DOHH2 (cell line): Measurements from ENCODE around the gene SFRP2.

Experiments
- H3F3A ChIP-seq: fragments of 200-600 bp; sonication (generic), shearing (Covaris generic); 2 replicates; pipeline ENCODE4 v1.6.0; 2016; ENCODE audit warnings: antibody characterized with exemption, mild to moderate bottlenecking; ENCODE audit not compliant: control insufficient read depth, insufficient read depth
- H3K27ac ChIP-seq: fragments of 200-600 bp; sonication (generic); 2 replicates; pipeline ENCODE4 v1.5.1; 2014; ENCODE audit warnings: low read depth, mild to moderate bottlenecking, low read length, moderate library complexity
- H3K27me3 ChIP-seq: fragments of 200-600 bp; sonication (generic); 2 replicates; pipeline ENCODE4 v1.6.1; 2014; ENCODE audit warnings: mild to moderate bottlenecking, low read length, mixed read lengths; ENCODE audit not compliant: control insufficient read depth
- H3K36me3 ChIP-seq: fragments of 200-600 bp; sonication (generic); 2 replicates; pipeline ENCODE4 v1.6.1; 2014; ENCODE audit warnings: mild to moderate bottlenecking, low read length, moderate library complexity, mixed read lengths; ENCODE audit not compliant: control insufficient read depth
- H3K4me1 ChIP-seq: fragments of 200-600 bp; sonication (generic); 2 replicates; pipeline ENCODE4 v1.6.1; 2014; ENCODE audit warnings: mild to moderate bottlenecking, low read length, mixed read lengths; ENCODE audit not compliant: control insufficient read depth
- H3K4me2 ChIP-seq: fragments of 200-600 bp; sonication (generic); 2 replicates; pipeline ENCODE4 v1.6.0; 2014; ENCODE audit warnings: mild to moderate bottlenecking, low read length, moderate library complexity
- H3K4me3 ChIP-seq: fragments of 200-600 bp; sonication (generic); 2 replicates; pipeline ENCODE4 v1.5.1; 2014; ENCODE audit warnings: mild to moderate bottlenecking, low read length, mixed read lengths
- H3K79me2 ChIP-seq: fragments of 200-600 bp; sonication (generic); 2 replicates; pipeline ENCODE4 v1.6.1; 2014; ENCODE audit warnings: mild to moderate bottlenecking, low read length, mixed read lengths; ENCODE audit not compliant: control insufficient read depth
- H3K9me2 ChIP-seq: fragments of 200-600 bp; sonication (generic); replicated peaks from 2 replicates; pipeline ENCODE4 v1.6.1; 2014; ENCODE audit warnings: mild to moderate bottlenecking, low read length, mixed read lengths; ENCODE audit not compliant: control insufficient read depth
- H3K9me3 ChIP-seq: fragments of 200-600 bp; sonication (generic); 2 replicates; pipeline ENCODE4 v1.6.1; 2014; ENCODE audit warnings: antibody characterized with exemption, low read length, mixed read lengths; ENCODE audit not compliant: control insufficient read depth, insufficient read depth
- H4K20me1 ChIP-seq: fragments of 200-600 bp; sonication (generic); 2 replicates; pipeline ENCODE4 v1.6.0; 2014; ENCODE audit warnings: low read depth, mild to moderate bottlenecking, antibody characterized with exemption, low read length, moderate library complexity; ENCODE audit not compliant: control insufficient read depth, insufficient read depth
- CTCF ChIP-seq: fragments of 200-600 bp; sonication (generic); IDR thresholded peaks from one replicate; pipeline ENCODE4 v1.5.1; 2014; ENCODE audit warnings: antibody characterized with exemption, mild to moderate bottlenecking, low read depth, low read length; ENCODE audit not compliant: poor library complexity, severe bottlenecking
- EZH2phosphoT487 ChIP-seq: fragments of 200-600 bp; sonication (generic); IDR thresholded peaks from 2 replicates; pipeline ENCODE4 v1.6.1; 2017; ENCODE audit warnings: borderline replicate concordance, mild to moderate bottlenecking, antibody characterized with exemption, low read length, moderate library complexity, mixed read lengths

Gene SFRP2

GRCh38 chr4:153748378-153748777 is 40.5 kb downstream of the SFRP2 start:
- H3K79me2 ChIP-seq = no peaks in the 10 kb centered on the region
- no peak overlapping the region for H3K4me2 ChIP-seq
- H3F3A ChIP-seq = no peaks in the 10 kb centered on the region
- H3K27me3 ChIP-seq = peaks cover 4% of the 10 kb centered on the region; the same call in 1 of the 2 replicates
- no peaks in the 10 kb centered on the region for H4K20me1 ChIP-seq
- H3K4me1 ChIP-seq = no peaks in the 10 kb centered on the region
- no peaks in the 10 kb centered on the region for H3K9me3 ChIP-seq
- no peak overlapping the region for H3K27ac ChIP-seq
- no peaks in the 10 kb centered on the region for H3K36me3 ChIP-seq
- TF ChIP-seq EZH2phosphoT487 = no peak
- TF ChIP-seq CTCF = no peak
- no peaks in the 10 kb centered on the region for H3K9me2 ChIP-seq
- no peak overlapping the region for H3K4me3 ChIP-seq

GRCh38 chr4:153747406-153747955 is 41.4 kb downstream of the SFRP2 start:
- H3K27ac ChIP-seq = no peak overlapping the region

GRCh38 chr4:153745651-153746050 is 43.2 kb downstream of the SFRP2 start:
- Histone ChIP-seq H3K4me2 (no peak overlapping the region), H3K27ac (no peak overlapping the region), H3K9me3 (no peaks in the 10 kb centered on the region), H4K20me1 (no peaks in the 10 kb centered on the region), H3K79me2 (no peaks in the 10 kb centered on the region), H3K36me3 (no peaks in the 10 kb centered on the region), H3F3A (no peaks in the 10 kb centered on the region), H3K9me2 (no peaks in the 10 kb centered on the region), H3K27me3 (no peaks in the 10 kb centered on the region), H3K4me1 (no peaks in the 10 kb centered on the region), H3K4me3 (no peak overlapping the region)
- TF ChIP-seq CTCF = no peak
- TF ChIP-seq EZH2phosphoT487 = no peak

More at GRCh38 chr4:153747406-153747955, 41.4 kb downstream of the SFRP2 start:
- Histone ChIP-seq H4K20me1 (no peaks in the 10 kb centered on the region), H3K27me3 (peaks cover 4% of the 10 kb centered on the region; the same call in 1 of the 2 replicates), H3K36me3 (no peaks in the 10 kb centered on the region), H3K4me2 (no peak overlapping the region), H3K9me3 (no peaks in the 10 kb centered on the region), H3K79me2 (no peaks in the 10 kb centered on the region), H3K9me2 (no peaks in the 10 kb centered on the region), H3F3A (no peaks in the 10 kb centered on the region), H3K4me3 (no peak overlapping the region), H3K4me1 (no peaks in the 10 kb centered on the region)
- TF ChIP-seq EZH2phosphoT487 = no peak
- no peak for TF ChIP-seq CTCF
